Hepatocyte (in vitro differentiated cells): ENCODE measurements around the gene DNAH3.

ENCODE experiments used
- CTCF ChIP-seq: fragments of 200-600 bp; sonication (generic); IDR thresholded peaks from 2 replicates; pipeline ENCODE4 v1.5.1; 2016; ENCODE audit warnings: antibody characterized with exemption, mild to moderate bottlenecking; ENCODE audit not compliant: poor library complexity
- EZH2 ChIP-seq: fragments of 200-600 bp; sonication (generic); IDR thresholded peaks from 2 replicates; pipeline ENCODE4 v1.6.1; 2016; ENCODE audit warnings: antibody characterized with exemption, mild to moderate bottlenecking, borderline replicate concordance

- no peak for TF ChIP-seq CTCF
- no peak for TF ChIP-seq EZH2
Measured at GRCh38 chr16:20928774-20929411, 221.8 kb downstream of the DNAH3 start.
